Mesenchymal stem cell (in vitro differentiated cells and primary cell): ENCODE results near the gene WDR72. TPM values are rescaled to one million over a fixed set of nuclear protein-coding genes. Genes with fewer than 3 reads are reported as not detected.

Source experiments
- small RNA-seq: library from polyadenylated mRNA; stranded (forward); fragments of <200 nt; extraction: miRNeasy Mini kit (QIAGEN cat#:217004); gene quantifications from one replicate; pipeline ENCODE3, GENCODE V24; 2013; ENCODE audit warnings: low read depth

The WDR72 gene

Small RNA genes lying within 50 kb of the gene (small RNA-seq; reads per million reads assigned to genes)
- gene RNU2-53P (not detected), gene RNU6-449P (not detected)
